NCI-H2081 (cell line): ENCODE data around the gene BSND.
"Not testable (repeated sequence)": the region's sequence is repeated elsewhere in the genome, so short reads cannot be mapped to it uniquely, and the experiment has no call there.

Experiments used
- DNase-seq, 2 experiments: peaks; one replicate each; lab custom pipeline; 2025; lab: John Stamatoyannopoulos, UW

BSND gene

GRCh38 chr1:55015731-55016620, 17.2 kb downstream of the BSND start:
- DNase-seq: no peak

GRCh38 chr1:55018395-55018794, 19.7 kb downstream of the BSND start:
- no peak for DNase-seq

GRCh38 chr1:55021942-55022546, 23.3 kb downstream of the BSND start:
- DNase-seq: peak; percentile 90 to 92

- not testable (repeated sequence) for DNase-seq
These were observed 25.4 kb downstream of the BSND start for GRCh38 chr1:55024163-55024562.

- not testable (repeated sequence) for DNase-seq
These were observed 27.9 kb downstream of the BSND start for GRCh38 chr1:55026682-55027081.

- DNase-seq: not testable (repeated sequence)
These were observed 32.4 kb downstream of the BSND start for GRCh38 chr1:55031098-55031497.

GRCh38 chr1:55033265-55033614, 34.5 kb downstream of the BSND start:
- DNase-seq: no peak

GRCh38 chr1:55034476-55035133, 35.9 kb downstream of the BSND start:
- DNase-seq: no peak

- no peak for DNase-seq
These were observed 37.2 kb downstream of the BSND start for GRCh38 chr1:55035904-55036303.

GRCh38 chr1:55037733-55038551, 39.2 kb downstream of the BSND start:
- no peak for DNase-seq

GRCh38 chr1:55038552-55038838, 39.8 kb downstream of the BSND start:
- no peak for DNase-seq

GRCh38 chr1:55038974-55039341, 40.2 kb downstream of the BSND start:
- DNase-seq: no peak

GRCh38 chr1:55039342-55040082, 40.8 kb downstream of the BSND start, which contains the start of gene PCSK9:
TSS of gene PCSK9 (plus strand) at chr1:55039548. CDS start at chr1:55039838, 290 bp downstream.
- DNase-seq: no peak

GRCh38 chr1:55040083-55040932, 41.6 kb downstream of the BSND start:
- DNase-seq: no peak

- no peak for DNase-seq
These were observed 42.3 kb downstream of the BSND start for GRCh38 chr1:55040933-55041494.

- DNase-seq: no peak
These were observed 42.9 kb downstream of the BSND start for GRCh38 chr1:55041613-55042012.

- no peak for DNase-seq
These were observed 44.3 kb downstream of the BSND start for GRCh38 chr1:55043011-55043410.

GRCh38 chr1:55043726-55044125, 45.0 kb downstream of the BSND start:
- no peak for DNase-seq

GRCh38 chr1:55044617-55045397, 46.1 kb downstream of the BSND start:
- DNase-seq: no peak
